HG03175 (cell line): Measurements from ENCODE around the gene INTS6.

Experiments
- ATAC-seq: cut with Tn5 transposase; IDR thresholded peaks from one replicate; pipeline ENCODE4 v1.9.1; 2021; ENCODE audit warnings: mild to moderate bottlenecking, moderate library complexity; ENCODE audit not compliant: unreplicated experiment

Gene INTS6, protein sequence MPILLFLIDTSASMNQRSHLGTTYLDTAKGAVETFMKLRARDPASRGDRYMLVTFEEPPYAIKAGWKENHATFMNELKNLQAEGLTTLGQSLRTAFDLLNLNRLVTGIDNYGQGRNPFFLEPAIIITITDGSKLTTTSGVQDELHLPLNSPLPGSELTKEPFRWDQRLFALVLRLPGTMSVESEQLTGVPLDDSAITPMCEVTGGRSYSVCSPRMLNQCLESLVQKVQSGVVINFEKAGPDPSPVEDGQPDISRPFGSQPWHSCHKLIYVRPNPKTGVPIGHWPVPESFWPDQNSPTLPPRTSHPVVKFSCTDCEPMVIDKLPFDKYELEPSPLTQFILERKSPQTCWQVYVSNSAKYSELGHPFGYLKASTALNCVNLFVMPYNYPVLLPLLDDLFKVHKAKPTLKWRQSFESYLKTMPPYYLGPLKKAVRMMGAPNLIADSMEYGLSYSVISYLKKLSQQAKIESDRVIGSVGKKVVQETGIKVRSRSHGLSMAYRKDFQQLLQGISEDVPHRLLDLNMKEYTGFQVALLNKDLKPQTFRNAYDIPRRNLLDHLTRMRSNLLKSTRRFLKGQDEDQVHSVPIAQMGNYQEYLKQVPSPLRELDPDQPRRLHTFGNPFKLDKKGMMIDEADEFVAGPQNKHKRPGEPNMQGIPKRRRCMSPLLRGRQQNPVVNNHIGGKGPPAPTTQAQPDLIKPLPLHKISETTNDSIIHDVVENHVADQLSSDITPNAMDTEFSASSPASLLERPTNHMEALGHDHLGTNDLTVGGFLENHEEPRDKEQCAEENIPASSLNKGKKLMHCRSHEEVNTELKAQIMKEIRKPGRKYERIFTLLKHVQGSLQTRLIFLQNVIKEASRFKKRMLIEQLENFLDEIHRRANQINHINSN

DNA sequence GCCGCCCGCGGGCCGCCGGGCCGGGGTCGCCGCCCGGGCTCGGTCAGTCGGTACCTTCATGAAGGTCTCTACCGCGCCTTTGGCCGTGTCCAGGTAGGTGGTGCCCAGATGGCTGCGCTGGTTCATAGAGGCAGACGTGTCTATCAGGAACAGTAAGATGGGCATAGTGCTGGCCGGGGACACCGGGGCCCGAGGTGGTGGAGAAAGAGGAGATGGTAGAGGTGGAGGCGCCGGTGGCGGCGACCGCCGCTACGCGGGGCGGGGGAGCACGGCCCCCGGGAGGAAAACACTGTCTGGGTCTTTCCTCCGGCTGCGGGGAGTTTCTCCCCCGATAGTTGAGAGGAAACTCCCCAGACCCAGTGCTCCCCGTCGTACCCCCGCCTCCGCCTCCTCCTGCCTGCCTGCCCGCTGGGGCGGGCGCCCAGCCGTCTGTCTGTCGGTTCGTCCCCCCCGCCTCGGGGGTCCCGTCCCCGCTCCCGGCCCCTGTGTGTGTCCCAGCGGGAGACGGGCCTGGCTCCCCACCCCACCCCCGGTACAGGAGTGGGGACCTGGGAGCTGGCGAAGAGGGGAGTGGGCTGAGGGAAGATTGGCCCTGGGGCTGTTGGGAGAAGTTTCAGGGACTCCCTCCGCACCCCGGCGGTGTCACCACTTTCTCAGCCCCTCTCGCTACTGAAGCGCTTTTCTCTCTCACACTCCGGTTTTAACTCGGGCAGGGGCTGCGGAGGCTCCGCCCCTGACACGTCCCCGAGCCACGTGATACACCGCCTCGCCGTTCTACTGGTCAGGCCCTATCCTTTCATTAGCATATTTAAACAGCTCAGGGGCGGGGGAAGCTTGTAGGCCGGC lies at the start of gene INTS6:
Gene INTS6, minus strand, starts transcription at position 676 of the 846 bp plus-strand sequence. Its CDS starts 511 bp downstream, at position 165.
- ATAC-seq = peak; percentile 74

DNA sequence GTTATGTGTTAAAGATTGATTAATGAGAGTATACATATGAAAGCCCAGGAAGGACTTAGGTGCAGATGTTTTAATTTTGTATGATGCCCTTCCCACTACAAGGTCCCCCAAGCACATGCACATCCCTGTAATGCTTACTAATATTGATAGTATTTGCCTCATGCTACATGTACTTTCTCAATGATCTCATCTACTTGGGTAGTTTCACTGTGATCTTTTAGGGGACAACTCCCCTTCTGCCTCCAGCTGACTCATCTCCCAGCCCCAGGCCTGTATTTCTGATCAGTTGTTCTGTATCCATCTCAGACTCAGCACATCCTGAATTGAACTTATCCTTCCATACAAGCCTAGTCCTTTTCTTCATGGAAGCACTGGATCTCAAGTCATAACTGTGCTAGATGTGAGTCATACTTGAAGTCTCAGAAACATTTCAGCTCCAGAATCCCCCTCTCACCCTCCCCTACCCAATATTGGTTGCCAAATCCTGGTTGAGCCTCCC lies 49.4 kb upstream of the INTS6 start:
- ATAC-seq = peak; percentile 94

DNA sequence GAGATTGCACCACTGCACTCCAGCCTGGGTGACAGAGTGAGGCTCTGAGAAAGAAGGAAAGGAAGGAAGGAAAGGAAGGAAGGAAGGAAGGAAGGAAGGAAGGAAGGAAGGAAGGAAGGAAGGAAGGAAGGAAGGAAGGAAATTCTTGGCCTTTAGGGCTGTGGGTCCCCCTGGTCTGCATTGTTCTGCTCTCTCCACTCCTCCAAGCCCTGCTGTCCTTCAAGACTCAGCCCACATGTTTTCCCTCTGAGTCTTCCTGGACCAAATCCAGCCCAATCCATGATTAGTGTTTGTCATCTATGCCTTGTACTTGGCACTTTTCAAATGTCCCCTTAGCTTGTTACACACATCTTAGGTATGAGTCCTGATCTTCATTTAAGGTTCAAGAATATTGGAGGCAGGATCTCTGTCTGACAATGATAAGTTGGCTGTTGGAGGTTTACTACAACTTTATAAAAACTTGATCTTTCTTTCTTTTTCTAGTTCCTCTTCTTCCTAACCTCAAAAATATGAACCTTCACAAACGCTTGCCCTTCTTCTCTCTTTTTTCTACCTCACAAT lies 48.8 kb upstream of the INTS6 start:
- ATAC-seq = peak; percentile 38

DNA sequence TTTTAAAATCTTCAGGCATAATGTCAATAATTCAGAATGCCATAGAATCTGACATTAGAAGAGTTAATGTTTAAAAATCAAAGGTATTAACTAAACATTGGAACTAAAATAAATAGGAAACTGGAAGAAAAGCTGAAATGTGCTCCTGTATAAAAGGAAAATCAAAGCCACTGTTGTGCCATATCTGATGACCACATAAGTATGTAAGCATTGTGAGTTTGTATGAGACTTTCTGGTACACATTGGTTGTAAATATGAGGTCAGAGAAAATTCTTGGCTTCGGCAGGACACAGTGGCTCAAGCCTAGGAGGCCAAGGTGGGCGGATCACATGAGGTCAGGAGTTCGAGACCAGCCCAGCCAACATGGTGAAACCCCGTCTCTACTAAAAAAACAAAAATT lies 48.3 kb upstream of the INTS6 start:
- ATAC-seq = no peak

DNA sequence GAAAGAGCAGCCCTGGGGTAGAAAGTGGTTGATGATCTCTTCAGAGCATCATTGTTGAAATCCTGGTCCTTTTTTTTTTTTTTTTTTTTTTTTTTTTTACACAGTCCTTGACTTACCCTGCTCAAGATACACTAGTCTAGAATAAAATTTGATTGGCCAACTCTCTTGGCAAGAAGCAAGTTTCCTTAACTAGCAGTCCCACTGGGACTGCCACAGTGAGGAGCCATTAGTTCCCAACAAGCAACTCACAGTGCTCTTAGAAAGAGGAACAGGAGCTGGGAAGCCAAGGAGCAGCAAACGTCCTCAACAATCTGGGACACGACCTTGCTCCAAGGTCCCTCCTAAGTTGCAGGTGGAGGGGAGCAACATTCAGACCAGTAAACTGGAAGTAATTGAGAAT lies 47.9 kb upstream of the INTS6 start:
- ATAC-seq = no peak

DNA sequence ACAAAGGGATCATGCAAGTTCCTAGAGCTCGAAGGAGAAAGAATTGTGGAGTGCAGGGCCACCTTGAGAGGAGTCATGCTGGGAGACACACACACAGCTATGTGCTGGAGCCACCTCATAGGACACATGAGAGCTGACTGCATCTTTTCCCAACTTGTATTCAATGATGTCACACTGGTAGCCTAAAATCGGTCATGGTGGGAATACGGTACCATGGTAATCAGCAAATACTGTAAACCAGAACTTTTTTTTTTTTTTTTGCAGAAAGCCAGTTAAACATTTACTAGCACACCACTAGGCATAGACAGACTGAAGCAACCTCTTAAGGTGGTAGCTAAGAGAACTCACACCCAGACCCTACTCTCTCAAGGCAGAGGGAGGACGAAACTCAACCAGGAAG lies 47.0 kb upstream of the INTS6 start:
- no peak for ATAC-seq

DNA sequence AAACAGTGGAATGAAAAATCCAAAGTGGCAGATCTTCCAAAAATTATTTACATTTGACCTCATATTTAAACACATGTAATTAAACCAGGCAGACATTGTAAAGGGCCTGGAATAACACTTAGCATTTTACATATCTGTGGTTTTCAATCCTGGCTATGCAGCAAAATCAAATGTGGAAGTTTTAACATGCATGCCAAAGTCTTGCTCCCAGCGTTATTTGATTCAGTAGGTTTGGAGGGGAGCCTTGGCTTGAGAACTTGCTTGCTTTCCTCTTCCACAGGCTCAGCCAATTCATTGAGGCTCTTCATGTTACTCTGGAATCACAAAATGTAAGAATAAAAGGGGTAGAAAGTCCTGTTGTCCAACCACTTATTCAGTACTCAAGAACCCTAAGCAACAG lies 42.5 kb upstream of the INTS6 start:
- no peak for ATAC-seq

DNA sequence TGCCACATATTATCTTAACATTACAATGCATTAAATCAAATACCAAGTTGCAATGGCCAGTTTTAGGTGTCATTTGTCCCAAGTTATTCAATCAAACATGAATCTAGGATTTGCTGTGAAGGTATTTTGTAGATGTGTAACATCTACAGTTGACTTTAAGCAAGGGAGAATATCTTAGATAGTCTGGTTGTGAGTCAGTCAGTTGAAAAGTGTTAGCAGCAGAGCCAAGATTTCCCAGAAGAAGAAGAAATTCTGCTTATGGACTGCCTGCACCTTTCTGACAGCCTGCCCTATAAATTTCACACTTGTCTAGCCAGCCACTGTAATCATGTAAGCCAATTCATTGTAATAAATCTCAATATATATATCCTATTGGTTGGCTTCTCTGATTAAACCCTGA lies 41.3 kb upstream of the INTS6 start:
- ATAC-seq = no peak

DNA sequence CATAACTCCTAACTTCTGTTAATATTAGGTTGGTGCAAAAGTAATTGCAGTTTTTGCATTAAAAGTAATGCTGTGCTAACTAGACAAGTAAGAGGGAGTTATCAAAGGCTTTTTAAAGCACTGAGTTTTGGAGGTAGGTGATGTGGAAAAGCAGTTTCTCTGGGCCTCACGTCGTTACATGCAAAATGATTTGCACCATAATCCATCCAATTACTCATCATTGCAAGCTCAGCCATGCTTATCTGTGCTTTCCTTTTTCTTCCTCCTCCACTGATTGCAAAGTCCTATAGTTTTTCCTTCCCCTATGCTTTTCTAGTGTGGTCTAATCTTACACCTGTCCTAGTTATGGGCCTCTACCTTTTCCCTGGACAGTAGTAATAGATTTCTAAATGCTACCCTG lies 35.4 kb upstream of the INTS6 start:
- ATAC-seq = no peak

DNA sequence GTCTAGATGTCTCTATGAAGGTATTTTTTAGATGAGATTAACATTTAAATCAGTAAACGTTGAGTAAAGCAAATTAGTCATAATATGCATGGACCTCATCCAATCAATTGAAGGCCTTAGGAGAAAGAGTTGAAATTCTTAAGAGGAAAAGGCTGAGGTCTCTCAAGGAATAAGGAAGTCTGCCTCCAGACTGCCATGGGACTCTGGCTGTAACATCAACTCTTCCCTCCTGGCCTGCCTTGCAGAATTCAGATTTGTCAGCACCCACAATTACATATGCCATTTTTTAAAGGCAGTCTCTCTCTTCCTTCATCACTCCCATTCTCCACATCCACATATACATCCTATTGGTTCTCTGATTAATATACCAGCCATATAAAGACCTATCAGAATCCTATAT lies 28.8 kb upstream of the INTS6 start:
- no peak for ATAC-seq

DNA sequence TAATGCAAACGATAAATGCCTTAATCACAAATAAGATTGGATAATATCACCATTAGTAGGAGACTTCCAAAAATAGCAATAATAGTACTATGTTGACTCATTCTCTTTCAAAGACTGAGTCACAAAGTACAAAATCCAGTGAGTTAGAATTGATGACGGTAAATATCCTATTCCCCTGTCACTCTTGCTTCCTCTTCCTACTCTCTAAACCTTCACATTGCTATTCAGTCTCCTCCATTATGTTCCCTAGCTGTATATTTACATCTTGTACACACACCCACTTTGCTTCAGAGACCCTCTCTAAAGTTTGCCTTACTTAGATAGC lies 26.3 kb upstream of the INTS6 start:
- no peak for ATAC-seq

DNA sequence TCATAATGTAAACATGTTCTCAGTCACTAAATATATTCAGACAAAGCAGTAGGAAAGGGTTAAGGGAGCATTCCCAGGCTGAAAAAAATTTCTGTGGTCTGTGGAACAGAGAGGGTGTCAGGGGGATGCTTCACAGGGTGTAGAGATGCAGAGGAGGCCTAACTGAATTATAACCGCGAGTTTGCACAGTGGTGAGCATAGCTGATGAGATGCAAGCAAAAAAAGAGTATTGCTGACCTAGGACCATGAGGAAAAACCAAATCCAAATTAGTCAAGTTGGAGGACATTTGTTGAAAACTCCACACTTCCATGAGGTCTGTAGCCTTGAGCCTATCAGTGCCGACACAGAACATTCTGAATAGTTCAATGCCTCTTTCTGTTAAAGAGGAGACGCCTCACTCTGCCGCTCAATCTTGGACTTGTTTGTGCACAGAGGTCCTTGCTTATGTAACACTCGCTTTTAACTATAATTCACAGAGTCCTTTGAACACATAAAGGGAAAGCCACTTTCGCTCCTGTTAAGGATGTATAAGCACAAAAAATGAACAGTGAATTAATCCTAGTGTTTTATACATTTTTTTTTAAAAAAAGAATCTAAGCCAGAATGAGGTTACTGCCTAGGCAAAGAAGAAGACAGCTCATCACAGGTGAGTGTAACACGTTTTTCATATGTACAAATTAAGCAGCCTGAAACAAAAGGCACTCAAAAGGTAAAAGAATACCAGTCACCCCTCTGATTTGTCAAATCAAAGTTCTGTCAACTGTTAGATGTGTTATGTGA lies 25.8 kb upstream of the INTS6 start:
- ATAC-seq = no peak

DNA sequence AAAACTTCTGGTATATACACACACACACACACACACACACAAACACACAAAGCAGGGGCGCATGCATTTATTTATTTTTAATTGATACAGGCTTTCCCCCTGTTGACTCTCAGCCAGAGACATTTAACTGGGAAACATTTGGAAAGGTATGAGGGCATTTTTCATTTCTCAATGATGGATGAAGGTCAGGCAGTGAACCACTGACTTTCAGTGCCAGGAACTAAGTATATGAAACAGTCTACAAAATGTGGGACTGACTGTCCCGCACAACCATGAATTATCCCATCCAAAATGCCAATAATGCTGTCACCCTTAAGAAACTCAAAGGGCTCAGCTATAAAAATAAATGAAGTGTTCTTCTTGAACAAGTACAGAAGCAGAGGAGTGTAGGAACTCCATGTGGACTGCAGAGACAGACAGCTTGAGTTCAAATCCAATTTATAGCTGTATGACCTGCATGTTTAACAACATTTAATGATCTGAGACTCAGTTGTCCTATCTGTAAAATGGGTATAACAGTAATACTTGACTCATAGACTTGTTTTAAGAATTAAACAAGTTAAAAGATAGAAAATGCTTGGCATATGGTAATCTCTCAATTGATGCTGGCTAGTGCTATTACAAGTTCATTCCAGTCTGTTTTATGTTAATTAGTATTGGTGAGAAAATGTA lies 25.0 kb upstream of the INTS6 start:
- ATAC-seq = no peak

DNA sequence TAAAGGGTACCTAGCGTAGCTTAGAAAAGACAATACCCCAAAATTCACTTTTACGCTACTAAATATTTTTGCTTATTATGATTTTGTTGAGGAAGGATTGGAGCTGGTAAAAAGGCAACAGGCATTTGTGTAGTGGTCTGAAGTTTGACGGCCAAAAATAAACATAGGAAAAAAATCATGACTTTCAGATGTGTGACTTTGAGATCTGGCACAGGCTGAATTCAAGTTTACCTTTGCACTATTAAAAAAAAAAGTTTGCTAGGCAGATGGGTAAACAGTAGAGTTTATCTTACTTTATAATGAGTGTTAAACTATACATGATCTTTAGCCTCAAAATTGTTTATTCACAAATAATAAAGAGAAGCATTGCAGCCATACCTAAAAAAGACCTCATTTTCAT lies 24.3 kb upstream of the INTS6 start:
- ATAC-seq = no peak

DNA sequence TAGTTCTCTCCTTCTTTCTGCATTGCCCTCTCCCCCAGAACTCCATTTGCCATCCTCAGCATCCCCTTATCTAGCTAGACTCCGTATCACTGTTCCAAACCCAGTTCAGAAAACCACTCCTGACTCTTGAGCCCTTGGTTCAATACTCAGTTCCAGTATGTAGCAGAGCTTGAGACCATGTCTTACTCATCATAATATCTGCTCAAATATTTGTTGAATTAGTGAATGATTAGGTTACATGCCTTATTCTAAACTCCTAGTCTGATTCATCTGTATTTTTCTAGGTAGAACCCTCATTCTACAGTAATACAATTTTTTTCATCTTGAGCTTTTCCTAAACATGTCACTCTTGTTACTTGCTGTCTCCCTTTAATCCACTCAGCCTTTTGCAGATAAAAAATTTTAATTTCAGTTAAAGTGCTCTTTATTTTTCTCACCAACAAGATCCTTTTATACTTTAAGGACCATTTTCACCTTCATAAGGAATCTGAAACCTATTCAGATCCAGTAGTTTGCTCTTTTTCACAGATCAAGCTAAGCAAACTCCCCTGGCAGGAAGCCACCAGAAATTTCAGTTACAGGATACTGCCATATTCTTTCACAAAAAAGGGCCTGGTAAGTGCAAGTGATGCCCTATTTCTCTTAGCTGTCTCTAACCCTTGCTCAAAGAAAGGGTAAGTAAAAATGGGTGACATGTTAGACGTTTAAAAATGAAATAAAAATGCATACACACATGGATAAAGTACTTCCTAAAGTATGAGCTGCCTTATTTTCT lies 23.1 kb upstream of the INTS6 start:
- ATAC-seq = no peak

DNA sequence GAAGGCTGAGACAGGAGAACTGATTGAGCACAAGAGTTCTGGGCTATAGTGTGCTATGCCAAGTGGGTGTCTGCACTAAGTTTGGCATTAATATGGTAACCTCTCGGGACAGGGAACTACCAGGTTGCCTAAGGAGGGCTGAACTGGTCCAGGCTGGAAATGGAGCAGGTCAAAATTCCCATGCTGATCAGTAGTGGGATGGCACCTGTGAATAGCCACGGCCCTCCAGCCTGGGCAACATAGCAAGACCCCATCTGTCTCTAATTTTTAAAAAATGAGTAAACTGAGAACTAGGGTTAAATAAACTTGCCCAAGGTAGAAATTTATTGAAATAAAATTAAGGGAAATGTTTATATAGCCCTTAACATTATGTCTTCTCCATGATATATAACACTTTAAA lies 17.0 kb upstream of the INTS6 start:
- no peak for ATAC-seq

DNA sequence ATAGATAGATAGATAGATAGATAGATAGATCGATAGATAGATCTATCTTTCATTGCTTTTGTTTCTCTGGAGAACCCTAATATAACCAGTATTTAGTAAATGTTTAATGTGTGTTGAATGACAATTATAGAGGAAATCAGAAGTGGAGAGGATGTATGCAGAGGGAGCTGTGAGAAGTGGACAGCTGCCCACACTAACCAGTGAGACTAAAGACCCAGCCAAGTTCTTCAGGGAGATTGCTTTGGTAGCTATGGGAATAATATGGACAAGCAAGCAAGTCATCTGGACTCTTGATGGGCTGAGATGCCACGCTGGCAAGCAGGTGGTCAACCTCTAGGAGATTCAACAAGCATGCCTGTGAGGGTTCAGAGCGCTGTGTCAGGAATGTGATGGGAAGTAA lies 14.9 kb upstream of the INTS6 start:
- ATAC-seq = no peak

DNA sequence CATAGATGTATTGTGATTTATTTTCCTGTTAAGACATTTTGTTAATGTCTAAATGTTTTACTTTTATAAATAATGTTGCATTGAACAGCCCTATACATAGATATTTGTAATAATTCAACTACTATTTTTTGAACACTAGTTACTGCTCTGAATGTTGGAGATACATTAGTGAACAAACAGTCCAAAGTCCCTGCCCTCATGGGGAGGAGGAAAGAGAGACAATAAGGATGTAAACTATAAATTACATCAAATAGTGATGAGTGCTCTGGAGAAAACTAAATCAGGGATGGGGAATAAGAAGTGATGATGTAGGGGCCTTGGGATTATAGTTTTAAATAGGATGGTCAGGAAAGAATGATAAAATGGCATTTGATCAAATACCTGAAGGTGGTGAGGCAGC lies 12.3 kb upstream of the INTS6 start:
- ATAC-seq = no peak
